ENCODE data around the gene FGF22. TPM values are rescaled to one million over a fixed set of nuclear protein-coding genes. Genes with fewer than 3 reads are reported as not detected.

Gene FGF22
- total and polyA plus RNA-seq, 7 donors, result 0.14 to 0.42 (median 0.16) TPM; not detected in 2

DNA sequence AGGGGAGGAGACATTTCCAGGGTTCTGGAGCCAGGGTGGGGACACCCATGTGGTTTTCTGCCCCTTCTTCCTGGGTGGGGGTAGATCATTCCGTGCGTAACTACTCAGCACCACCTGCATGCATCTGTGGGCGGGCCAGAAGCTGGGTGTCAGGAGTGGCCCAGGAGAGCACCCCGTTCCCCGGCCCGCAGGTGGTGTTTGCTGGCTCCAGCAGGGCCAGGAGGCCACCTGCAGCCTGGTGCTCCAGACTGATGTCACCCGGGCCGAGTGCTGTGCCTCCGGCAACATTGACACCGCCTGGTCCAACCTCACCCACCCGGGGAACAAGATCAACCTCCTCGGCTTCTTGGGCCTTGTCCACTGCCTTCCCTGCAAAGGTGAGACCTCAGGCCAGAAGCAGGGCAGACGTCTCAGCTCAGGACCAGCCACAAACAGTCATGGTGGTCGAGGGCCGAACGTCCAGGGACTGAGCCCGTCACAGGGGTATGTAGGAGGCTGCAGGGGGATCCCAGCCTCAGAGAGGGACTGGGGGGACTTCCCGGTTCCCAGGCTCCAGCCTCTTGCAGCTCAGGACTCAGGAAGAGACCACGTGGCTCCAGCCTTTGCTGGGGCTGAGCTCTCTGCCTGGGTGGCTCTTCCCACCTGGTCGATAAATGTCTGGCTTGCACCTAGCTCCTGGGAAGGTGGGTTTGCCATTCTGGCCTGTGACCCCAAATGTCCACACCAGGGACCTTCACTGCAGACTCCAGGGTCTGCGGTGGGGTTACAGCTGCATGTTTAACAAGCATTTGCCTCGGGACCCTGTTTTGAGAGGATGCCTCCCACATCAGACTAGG, 38.1 kb downstream of the FGF22 start:
- DNase-seq, result peak; percentile 25 to 56
- H3K36me3 ChIP-seq (ENCODE audit: insufficient read depth in 1 of 2, low read depth in 1 of 2), result no peaks in the 10 kb centered on the region
- 32 to 56% (median 38%) methylated on average over 19 to 22 of the region's 22 CpGs for WGBS, 3 donors
- TF ChIP-seq, protein P1, sequence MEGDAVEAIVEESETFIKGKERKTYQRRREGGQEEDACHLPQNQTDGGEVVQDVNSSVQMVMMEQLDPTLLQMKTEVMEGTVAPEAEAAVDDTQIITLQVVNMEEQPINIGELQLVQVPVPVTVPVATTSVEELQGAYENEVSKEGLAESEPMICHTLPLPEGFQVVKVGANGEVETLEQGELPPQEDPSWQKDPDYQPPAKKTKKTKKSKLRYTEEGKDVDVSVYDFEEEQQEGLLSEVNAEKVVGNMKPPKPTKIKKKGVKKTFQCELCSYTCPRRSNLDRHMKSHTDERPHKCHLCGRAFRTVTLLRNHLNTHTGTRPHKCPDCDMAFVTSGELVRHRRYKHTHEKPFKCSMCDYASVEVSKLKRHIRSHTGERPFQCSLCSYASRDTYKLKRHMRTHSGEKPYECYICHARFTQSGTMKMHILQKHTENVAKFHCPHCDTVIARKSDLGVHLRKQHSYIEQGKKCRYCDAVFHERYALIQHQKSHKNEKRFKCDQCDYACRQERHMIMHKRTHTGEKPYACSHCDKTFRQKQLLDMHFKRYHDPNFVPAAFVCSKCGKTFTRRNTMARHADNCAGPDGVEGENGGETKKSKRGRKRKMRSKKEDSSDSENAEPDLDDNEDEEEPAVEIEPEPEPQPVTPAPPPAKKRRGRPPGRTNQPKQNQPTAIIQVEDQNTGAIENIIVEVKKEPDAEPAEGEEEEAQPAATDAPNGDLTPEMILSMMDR (IDR thresholded peaks at IDR 0.05), result no peak
- ATAC-seq, result no peak
- intact Hi-C loops (cut with DNase I), result no loop called here
- H3K4me3 ChIP-seq, result peak overlapping the region; percentile 60
- peak overlapping the region; percentile 41 for H3K27ac ChIP-seq
- peaks cover 18% of the 10 kb centered on the region for H3K4me1 ChIP-seq
- peaks cover 0 to 19% (median 17%) of the 10 kb centered on the region in 3 donors for H3K27me3 ChIP-seq (ENCODE audit: insufficient read depth in 3 of 3, low read length in 2 of 3)
- H3K9me3 ChIP-seq, result no peaks in the 10 kb centered on the region

DNA sequence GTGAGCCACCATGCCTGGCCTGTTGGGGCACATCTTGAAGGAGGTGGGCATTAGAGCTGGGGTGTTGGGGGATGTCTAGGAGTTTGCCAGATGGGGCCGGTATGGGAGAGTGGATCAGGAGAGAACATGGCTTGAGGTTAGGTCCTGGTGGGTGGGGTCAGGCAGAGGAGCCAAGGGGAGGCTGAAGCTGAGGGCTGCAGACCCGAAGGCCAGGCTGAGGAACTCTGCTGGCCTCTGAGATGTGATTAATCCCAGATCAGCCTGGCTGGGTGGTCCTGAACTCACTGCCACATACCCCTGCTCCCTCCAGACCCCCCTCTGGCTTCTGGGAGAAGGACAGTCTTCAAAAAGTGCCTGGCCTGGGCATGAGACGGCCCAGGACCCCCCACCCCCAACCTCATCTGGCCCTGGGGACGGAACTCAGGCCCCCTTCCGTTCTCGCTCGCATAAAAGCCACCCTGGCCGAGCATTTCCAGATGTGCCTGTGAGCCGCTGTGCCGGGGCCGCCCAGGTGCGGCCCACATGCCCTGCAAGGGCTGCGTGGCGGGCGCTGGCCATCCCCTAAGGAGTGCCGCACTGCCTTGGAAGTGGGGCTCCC, 39.2 kb downstream of the FGF22 start:
- no peaks in the 10 kb centered on the region for H3K36me3 ChIP-seq (ENCODE audit: insufficient read depth in 1 of 2, low read depth in 1 of 2)
- H3K27ac ChIP-seq, result peak overlapping the region; percentile 85
- DNase-seq (no peak), ATAC-seq (no peak)
- H3K27me3 ChIP-seq (ENCODE audit: insufficient read depth in 3 of 3, low read length in 2 of 3), result peaks cover 0 to 19% (median 17%) of the 10 kb centered on the region in 3 donors
- peaks cover 18% of the 10 kb centered on the region for H3K4me1 ChIP-seq
- H3K4me3 ChIP-seq, result peak overlapping the region; percentile 82
- WGBS, 3 donors, result 89 to 94% (median 93%) methylated on average over 16 of the region's 16 CpGs
- no peaks in the 10 kb centered on the region for H3K9me3 ChIP-seq
- TF ChIP-seq, protein P1 (IDR thresholded peaks at IDR 0.05), result no peak
- intact Hi-C loops (cut with DNase I), result no loop called here

DNA sequence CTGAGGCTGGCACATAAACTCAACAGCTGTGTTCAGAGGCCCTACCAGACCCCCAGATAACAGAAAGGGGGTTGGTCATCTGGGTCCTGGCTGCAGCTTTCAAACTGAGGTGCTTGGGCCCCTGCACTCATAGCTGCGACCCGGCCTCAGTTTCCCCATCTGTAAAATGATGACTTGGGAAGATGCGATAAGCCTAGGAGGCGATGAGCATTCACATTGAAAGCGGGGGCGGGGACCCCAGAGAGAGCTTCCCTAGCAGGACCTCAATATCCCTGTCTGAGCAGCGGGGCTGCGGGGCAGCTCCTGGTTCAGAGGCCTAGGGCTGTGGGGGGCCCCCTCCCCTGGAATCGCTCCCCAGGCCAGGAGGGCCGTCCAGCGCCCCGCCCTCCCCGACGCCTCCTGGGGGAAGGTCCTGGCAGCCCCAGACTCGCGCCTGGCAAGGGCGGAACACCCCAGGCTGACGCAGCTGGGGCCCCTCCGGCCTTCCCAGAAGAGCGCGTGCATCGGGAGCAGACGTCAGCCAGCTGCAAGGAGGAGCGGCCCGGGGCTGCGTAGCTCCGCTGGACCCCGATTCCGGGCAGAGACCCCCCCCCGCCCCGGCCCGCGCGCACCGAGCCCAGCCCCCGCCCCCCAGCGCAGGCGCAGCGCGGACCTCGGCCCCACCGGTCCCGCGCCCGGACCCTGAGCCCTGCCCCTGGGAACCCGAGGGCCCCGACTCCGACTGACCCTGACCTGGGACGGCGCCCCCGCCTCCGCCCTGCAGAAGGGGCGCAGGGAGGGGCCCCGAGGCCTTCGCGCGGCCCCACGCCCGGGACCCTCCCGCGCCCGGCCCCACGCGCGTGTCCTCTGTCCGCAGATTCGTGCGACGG, 40.0 kb downstream of the FGF22 start:
- Histone ChIP-seq H3K9me3 (no peaks in the 10 kb centered on the region), H3K27ac (peak overlapping the region; percentile 85), H3K4me3 (peak overlapping the region; percentile 82), H3K4me1 (peaks cover 18% of the 10 kb centered on the region), H3K27me3 (ENCODE audit: insufficient read depth in 3 of 3, low read length in 2 of 3) (peaks cover 0 to 18% (median 14%) of the 10 kb centered on the region in 3 donors), H3K36me3 (ENCODE audit: insufficient read depth in 1 of 2, low read depth in 1 of 2) (no peaks in the 10 kb centered on the region)
- ATAC-seq (no peak), DNase-seq (peak; percentile 76 to 85)
- 6 to 10% (median 10%) methylated on average over 34 to 69 of the region's 69 CpGs for WGBS, 3 donors
- intact Hi-C loops (cut with DNase I), result no loop called here
- TF ChIP-seq, protein P1 (IDR thresholded peaks at IDR 0.05), result no peak

DNA sequence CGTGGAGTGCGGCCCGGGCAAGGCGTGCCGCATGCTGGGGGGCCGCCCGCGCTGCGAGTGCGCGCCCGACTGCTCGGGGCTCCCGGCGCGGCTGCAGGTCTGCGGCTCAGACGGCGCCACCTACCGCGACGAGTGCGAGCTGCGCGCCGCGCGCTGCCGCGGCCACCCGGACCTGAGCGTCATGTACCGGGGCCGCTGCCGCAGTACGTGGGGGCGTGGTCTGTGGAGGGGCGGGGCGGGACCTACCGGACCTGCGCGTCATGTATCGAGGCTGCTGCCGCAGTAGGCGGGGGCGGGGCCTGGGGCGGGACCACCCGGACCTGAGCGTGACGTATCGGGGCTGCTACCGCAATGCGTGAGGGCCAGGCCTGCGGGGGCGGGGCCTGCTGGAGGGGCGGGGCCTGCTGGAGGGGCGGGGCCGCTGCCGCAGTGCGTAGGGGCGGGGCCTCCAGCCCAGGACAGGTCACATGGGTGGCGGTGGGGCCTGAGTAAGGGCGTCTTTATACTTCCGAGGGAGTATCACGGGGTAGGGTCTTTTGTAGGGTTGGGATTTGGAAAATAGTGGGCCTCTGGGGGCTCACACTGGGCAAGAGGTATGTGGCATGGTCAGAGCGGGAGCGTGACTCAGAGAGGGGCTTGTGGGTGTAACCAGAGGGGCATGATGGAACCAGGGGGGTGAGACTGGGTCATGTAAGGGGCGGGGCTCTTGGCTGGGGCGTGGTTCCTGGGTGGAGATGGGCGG, 40.8 kb downstream of the FGF22 start:
- WGBS, 3 donors, result 0 to 2% (median 1%) methylated on average over 39 to 70 of the region's 70 CpGs
- ATAC-seq (peak; percentile 90 to 94 (median 90)), DNase-seq (peak; percentile 100)
- no peaks in the 10 kb centered on the region for H3K9me3 ChIP-seq
- TF ChIP-seq, protein P1 (IDR thresholded peaks at IDR 0.05), result peak; percentile 44
- H3K27me3 ChIP-seq (ENCODE audit: insufficient read depth in 3 of 3, low read length in 2 of 3), result peaks cover 0 to 13% (median 11%) of the 10 kb centered on the region in 3 donors
- peak overlapping the region; percentile 87 for H3K27ac ChIP-seq
- no peaks in the 10 kb centered on the region for H3K36me3 ChIP-seq (ENCODE audit: insufficient read depth in 1 of 2, low read depth in 1 of 2)
- intact Hi-C loops (cut with DNase I), result no loop called here
- H3K4me3 ChIP-seq, result peak overlapping the region; percentile 82
- H3K4me1 ChIP-seq, result peaks cover 18% of the 10 kb centered on the region

Data from psoas muscle (tissue), 8 donors.